ENCODE measurements around the gene GPR18.
"Not testable (repeated sequence)": the region's sequence is repeated elsewhere in the genome, so short reads cannot be mapped to it uniquely, and the experiment has no call there.

The GPR18 gene

GRCh38 chr13:99228737-99229691, 29.2 kb downstream of the GPR18 start:
- FAIRE-seq: no peak

GRCh38 chr13:99227909-99228688, 30.1 kb downstream of the GPR18 start:
- no peak for FAIRE-seq

GRCh38 chr13:99227331-99227900, 30.8 kb downstream of the GPR18 start:
- FAIRE-seq: no peak

GRCh38 chr13:99226513-99226912, 31.7 kb downstream of the GPR18 start:
- FAIRE-seq: no peak

DNA sequence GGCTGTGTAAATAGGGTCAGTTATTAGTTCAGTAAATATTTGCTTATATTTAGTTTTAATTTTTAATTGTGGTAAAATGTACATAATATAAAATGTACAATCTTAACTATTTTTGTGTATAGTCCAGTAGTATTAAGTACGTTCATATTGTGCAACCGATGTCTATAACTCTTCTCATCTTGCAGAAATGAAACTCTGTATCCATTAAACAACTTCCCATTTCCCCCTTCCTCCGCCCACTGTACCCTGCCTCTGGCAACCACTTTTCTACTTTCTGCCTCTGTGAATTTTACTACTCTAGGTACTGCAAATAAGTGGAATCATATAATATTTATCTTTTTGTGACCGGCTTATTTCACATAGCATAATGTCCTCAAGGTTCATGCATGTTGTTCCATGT, 33.1 kb downstream of the GPR18 start:
- FAIRE-seq: no peak

DNA sequence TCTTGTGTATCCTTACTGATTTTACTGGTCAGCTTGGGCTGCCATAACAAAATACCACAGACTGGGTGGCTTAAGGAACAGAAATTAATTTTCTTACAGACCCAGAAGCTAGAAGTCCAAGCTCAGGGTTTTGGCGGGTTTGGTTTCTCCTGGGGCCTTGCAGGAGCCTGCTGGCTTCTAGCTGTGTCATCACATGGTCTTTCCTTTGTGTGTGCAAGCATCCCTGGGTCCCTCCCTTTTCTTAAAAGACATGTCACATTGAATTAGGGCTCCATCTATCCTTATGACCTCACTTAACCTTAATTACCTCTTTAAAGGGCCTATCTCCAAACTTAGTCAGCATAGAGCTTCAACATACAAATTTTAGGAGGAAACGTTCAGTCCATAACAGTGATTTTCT, 34.2 kb downstream of the GPR18 start:
- FAIRE-seq: no peak

GRCh38 chr13:99223587-99223986, 34.6 kb downstream of the GPR18 start:
- no peak for FAIRE-seq

DNA sequence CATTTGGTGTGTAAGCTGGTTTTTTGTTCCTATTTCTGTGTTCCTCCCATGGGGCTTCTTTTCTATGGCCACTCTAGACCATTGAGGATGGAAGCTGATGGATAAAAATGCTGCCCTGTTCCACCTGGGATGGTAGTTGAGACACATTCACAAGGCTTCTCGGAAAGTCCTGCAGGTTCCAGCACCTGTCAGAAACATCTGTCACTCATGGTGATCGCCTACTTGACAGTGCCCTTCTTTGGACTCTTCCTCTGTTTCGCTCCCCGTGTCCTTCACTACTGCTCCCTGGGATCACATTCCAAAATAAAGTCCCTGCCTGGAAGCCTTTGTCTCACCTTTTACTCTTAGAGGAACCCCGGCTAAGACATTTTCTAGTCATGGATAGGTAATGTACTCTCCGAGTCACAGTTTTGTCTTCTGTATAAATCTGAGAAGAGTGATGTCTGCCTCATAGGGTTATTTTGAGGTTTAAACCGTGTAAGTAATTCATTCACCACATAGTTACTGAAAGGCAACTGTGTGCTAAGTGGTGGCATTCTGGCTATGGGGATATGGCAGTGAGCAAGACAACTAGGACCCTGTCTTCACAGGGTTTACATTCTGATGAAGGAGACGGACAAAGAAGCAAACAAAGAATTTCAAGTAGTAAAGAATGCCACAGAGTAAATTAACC, 36.5 kb downstream of the GPR18 start:
- no peak for FAIRE-seq

- FAIRE-seq: no peak
Observed at GRCh38 chr13:99220199-99220935, 37.8 kb downstream of the GPR18 start.

- no peak for FAIRE-seq
Observed at GRCh38 chr13:99218969-99219368, 39.2 kb downstream of the GPR18 start.

GRCh38 chr13:99218545-99218944, 39.6 kb downstream of the GPR18 start:
- no peak for FAIRE-seq

GRCh38 chr13:99218126-99218525, 40.1 kb downstream of the GPR18 start:
- FAIRE-seq: no peak

- no peak for FAIRE-seq
Observed at GRCh38 chr13:99217461-99218110, 40.6 kb downstream of the GPR18 start.

DNA sequence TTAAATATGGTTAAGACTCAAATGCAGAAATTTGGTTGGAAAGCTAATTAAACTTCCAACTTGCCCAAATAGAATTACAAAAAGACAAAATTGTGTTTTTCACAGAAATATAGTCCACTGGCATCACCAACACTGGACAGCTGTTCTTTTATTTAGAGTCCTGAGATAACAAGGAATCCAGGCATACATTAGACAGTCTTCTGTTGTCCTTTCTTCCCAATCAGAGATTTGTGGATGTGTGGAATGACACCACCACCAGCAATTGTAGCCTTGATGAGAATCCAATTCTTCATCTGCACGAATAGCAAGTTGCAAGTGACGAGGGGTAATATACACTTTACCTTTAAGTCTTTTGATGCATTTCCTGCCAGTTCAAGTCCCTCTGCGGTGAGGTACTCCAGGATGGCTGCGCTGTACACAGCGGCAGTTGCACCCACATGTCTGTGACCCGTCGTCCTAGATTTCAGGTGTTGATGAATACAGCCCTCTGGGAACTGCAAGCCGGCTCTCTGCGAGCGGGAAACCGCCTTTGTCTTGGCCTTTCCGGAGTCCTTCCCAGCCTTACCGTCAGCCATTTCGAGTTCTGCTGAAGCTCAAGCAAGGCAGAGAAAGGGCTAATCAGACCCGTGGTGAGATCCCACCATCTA, 42.9 kb downstream of the GPR18 start:
- no peak for FAIRE-seq

GRCh38 chr13:99214731-99215130, 43.4 kb downstream of the GPR18 start:
- no peak for FAIRE-seq

DNA sequence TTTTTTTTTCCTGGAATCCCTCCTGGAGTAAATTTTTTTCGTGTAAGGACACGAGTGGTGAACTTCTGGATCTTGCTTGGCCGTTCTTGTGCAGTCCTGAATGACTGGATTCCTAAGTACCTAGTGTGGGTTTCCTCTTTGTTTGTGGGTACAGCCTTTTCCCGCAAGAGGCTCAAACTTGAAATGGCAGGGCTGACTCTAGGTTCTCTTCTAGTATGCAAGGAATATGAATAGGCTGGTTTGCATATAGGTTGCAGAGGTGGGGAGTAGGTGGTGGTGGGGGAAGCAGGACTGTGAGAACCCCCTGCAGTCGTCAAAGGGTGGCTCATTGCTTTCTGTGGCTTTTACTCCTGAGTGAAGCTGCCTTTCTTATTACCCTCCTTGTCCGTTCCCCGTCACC, 43.9 kb downstream of the GPR18 start:
- no peak for FAIRE-seq

GRCh38 chr13:99211421-99212035, 46.7 kb downstream of the GPR18 start:
- no peak for FAIRE-seq

GRCh38 chr13:99210627-99211026, 47.6 kb downstream of the GPR18 start:
- FAIRE-seq: not testable (repeated sequence)

DNA sequence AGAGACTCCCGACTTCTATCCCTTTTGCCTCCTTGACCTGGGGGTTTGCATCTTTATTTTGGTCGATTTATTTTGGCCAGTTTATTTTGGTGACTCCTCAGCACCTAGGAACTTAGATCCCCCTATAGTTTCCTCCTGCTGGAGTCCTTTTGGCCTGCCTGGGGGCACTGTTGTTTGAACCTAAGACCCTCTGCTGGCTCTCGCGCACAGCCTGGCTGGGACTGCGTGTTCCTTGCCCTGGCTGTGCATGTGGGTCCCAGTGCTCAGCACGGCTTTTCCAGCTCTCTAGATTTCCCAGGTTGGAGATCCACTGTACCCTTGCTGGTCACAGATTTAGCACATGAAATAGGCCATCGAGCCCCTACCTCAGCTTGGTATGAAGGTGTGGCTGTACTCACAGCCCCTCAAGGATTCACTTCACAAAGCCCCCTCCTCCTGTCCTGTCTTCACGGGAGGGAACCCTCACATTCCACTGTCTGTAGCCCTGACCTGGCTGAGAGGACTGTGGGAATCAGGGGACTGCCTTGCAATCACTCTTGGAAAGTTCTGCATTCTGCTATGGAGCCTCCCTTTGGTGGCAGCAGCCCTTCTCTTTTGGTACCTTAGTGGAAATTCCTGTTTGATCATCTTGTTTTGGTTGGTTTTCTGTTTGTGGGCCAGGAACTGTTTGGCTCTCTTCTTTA, 49.2 kb downstream of the GPR18 start:
- no peak for FAIRE-seq

DNA sequence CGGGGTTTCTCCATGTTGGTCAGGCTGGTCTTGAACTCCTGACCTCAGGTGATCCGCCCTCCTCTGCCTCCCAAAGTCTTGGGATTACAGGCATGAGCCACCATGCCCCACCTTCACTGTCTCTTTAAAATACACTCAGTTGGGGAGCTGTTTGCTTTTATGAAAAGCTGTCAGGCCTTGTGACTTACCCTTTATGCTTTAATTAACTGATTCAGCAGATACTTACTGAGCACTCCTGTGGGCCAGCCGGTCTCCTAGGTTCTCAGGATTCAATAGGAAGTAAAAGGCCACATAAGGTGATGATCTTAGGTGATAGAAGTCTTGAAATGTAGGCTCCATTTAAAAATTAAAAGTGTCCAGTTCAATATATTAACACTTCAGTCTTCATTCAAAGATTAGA, 50.0 kb downstream of the GPR18 start:
- no peak for FAIRE-seq

All from colon (tissue), 2 donors.